HG03045 (cell line): Measurements from ENCODE around the gene PLTP.
"Not testable (repeated sequence)": the region's sequence is repeated elsewhere in the genome, so short reads cannot be mapped to it uniquely, and the experiment has no call there.

Experiments
- ATAC-seq: cut with Tn5 transposase; IDR thresholded peaks from one replicate; pipeline ENCODE4 v1.9.1; 2021; ENCODE audit warnings: mild to moderate bottlenecking, moderate library complexity; ENCODE audit not compliant: unreplicated experiment

Gene PLTP

GRCh38 chr20:45944965-45945677 lies 33.2 kb upstream of the PLTP start:
- no peak for ATAC-seq

- ATAC-seq: no peak
Measured at GRCh38 chr20:45944151-45944964, 32.4 kb upstream of the PLTP start.

GRCh38 chr20:45943613-45944012 lies 31.7 kb upstream of the PLTP start:
- ATAC-seq: no peak

GRCh38 chr20:45940469-45940868 lies 28.5 kb upstream of the PLTP start:
- no peak for ATAC-seq

- no peak for ATAC-seq
Measured at GRCh38 chr20:45940053-45940452, 28.1 kb upstream of the PLTP start.

GRCh38 chr20:45938727-45939438 lies 26.9 kb upstream of the PLTP start:
- ATAC-seq: no peak

GRCh38 chr20:45937765-45938164 lies 25.8 kb upstream of the PLTP start:
- ATAC-seq: no peak

- no peak for ATAC-seq
Measured at GRCh38 chr20:45935416-45936046, 23.6 kb upstream of the PLTP start.

- peak; percentile 69 for ATAC-seq
Measured at GRCh38 chr20:45934586-45935415, 22.8 kb upstream of the PLTP start, which contains the start of gene PCIF1. Gene PCIF1 (plus strand): TSS chr20:45934683. CDS start chr20:45939000, 4,317 bp downstream.

- ATAC-seq: peak; percentile 8
Measured at GRCh38 chr20:45934046-45934585, 22.2 kb upstream of the PLTP start.

GRCh38 chr20:45933266-45934045 lies 21.5 kb upstream of the PLTP start:
- no peak for ATAC-seq

- not testable (repeated sequence) for ATAC-seq
Measured at GRCh38 chr20:45931680-45932079, 19.7 kb upstream of the PLTP start.

- no peak for ATAC-seq
Measured at GRCh38 chr20:45927071-45927878, 15.3 kb upstream of the PLTP start.

GRCh38 chr20:45926731-45927070 lies 14.7 kb upstream of the PLTP start:
- no peak for ATAC-seq

GRCh38 chr20:45925821-45926506 lies 14.0 kb upstream of the PLTP start:
- no peak for ATAC-seq

GRCh38 chr20:45924391-45925261 lies 12.7 kb upstream of the PLTP start:
- ATAC-seq: no peak
